HG03064 (cell line): Measurements from ENCODE around the gene HCFC1R1.
"Not testable (repeated sequence)": the region's sequence is repeated elsewhere in the genome, so short reads cannot be mapped to it uniquely, and the experiment has no call there.

Experiments used
- ATAC-seq: cut with Tn5 transposase; IDR thresholded peaks from one replicate; pipeline ENCODE4 v1.9.1; 2021; ENCODE audit warnings: low read depth; ENCODE audit not compliant: unreplicated experiment

HCFC1R1 gene

GRCh38 chr16:3057181-3058138 lies 33.7 kb upstream of the HCFC1R1 start:
- no peak for ATAC-seq

GRCh38 chr16:3056336-3057180 lies 32.8 kb upstream of the HCFC1R1 start:
- ATAC-seq = no peak

- ATAC-seq = not testable (repeated sequence)
These were observed 32.0 kb upstream of the HCFC1R1 start for GRCh38 chr16:3055734-3056115.

GRCh38 chr16:3054965-3055733 lies 31.4 kb upstream of the HCFC1R1 start:
- no peak for ATAC-seq

GRCh38 chr16:3053330-3053710 lies 29.6 kb upstream of the HCFC1R1 start:
- ATAC-seq = not testable (repeated sequence)

- ATAC-seq = not testable (repeated sequence)
These were observed 29.0 kb upstream of the HCFC1R1 start for GRCh38 chr16:3052571-3053329.

- no peak for ATAC-seq
These were observed 27.8 kb upstream of the HCFC1R1 start for GRCh38 chr16:3051494-3051893.

- no peak for ATAC-seq
These were observed 27.3 kb upstream of the HCFC1R1 start for GRCh38 chr16:3051009-3051408.

- ATAC-seq = no peak
These were observed 26.7 kb upstream of the HCFC1R1 start for GRCh38 chr16:3050487-3050886.

GRCh38 chr16:3049921-3050481 lies 26.3 kb upstream of the HCFC1R1 start:
- ATAC-seq = no peak

- ATAC-seq = no peak
These were observed 23.6 kb upstream of the HCFC1R1 start for GRCh38 chr16:3047387-3047720.

GRCh38 chr16:3046641-3047386 lies 23.1 kb upstream of the HCFC1R1 start:
- no peak for ATAC-seq

GRCh38 chr16:3045758-3046640 lies 22.3 kb upstream of the HCFC1R1 start, which contains the start of gene MMP25:
Gene MMP25, plus strand, starts transcription at chr16:3046561. Its CDS starts 357 bp downstream, at chr16:3046918.
- ATAC-seq = no peak

GRCh38 chr16:3044708-3045107 lies 21.0 kb upstream of the HCFC1R1 start:
- no peak for ATAC-seq

GRCh38 chr16:3042376-3042775 lies 18.6 kb upstream of the HCFC1R1 start:
- ATAC-seq = no peak

GRCh38 chr16:3038896-3039295 lies 15.2 kb upstream of the HCFC1R1 start:
- no peak for ATAC-seq

- ATAC-seq = no peak
These were observed 14.5 kb upstream of the HCFC1R1 start for GRCh38 chr16:3038256-3038655.

- ATAC-seq = no peak
These were observed 13.1 kb upstream of the HCFC1R1 start, which contains the start of gene BICDL2 for GRCh38 chr16:3036726-3037315. Gene BICDL2, minus strand, starts transcription at chr16:3036944. Its CDS starts 1,448 bp downstream, at chr16:3035496.
